ENCODE data around the gene FN1.

FN1 gene

DNA sequence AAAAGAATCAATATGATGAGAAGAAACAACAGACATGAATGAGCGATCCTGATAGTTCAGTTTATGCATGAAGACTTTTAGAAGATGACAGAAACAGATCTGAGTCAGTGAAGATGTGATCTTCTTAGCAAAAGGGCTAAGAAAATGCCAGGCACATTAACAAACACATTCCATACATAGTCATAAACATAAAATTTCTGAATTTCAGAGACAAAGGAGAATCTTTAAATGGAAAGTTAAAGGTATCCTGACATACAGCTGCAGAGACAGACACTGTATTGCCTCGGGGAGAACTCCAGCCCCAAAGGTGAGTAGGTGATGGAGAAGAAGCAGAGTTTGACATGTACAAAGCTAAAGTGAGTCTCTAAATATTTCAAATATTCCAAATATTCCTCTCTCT, 40.6 kb upstream of the FN1 start:
- no peak overlapping the region for H3K4me3 ChIP-seq (ENCODE audit: low read depth, low read length)
- CTCF ChIA-PET: no interaction called here
- H3K27ac ChIP-seq (ENCODE audit: extremely low read depth, low read depth, low read length): no peak overlapping the region
- no peaks in the 10 kb centered on the region for H3K4me1 ChIP-seq (ENCODE audit: control insufficient read depth, insufficient read depth, low read length)
- no peaks in the 10 kb centered on the region for H3K36me3 ChIP-seq (ENCODE audit: control insufficient read depth in 2 of 2, insufficient read depth in 1 of 2, low read length in 2 of 2)
- H3K9me3 ChIP-seq (ENCODE audit: control insufficient read depth, insufficient read depth, low read depth, low read length): no peaks in the 10 kb centered on the region
- POLR2A ChIA-PET: no interaction called here
- no peak for TF ChIP-seq ZNF184 (tag by site-specific recombination; IDR thresholded peaks at IDR 0.05)
- no peak for TF ChIP-seq ZNF138 (tag by site-specific recombination; IDR thresholded peaks at IDR 0.05; ENCODE audit: borderline replicate concordance)
- TF ChIP-seq, protein P1, sequence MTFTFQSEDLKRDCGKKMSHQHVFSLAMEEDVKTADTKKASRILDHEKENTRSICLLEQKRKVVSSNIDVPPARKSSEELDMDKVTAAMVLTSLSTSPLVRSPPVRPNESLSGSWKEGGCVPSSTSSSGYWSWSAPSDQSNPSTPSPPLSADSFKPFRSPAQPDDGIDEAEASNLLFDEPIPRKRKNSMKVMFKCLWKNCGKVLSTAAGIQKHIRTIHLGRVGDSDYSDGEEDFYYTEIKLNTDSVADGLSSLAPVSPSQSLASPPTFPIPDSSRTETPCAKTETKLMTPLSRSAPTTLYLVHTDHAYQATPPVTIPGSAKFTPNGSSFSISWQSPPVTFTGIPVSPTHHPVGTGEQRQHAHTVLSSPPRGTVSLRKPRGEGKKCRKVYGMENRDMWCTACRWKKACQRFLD (tag by site-specific recombination; IDR thresholded peaks at IDR 0.05): no peak

DNA sequence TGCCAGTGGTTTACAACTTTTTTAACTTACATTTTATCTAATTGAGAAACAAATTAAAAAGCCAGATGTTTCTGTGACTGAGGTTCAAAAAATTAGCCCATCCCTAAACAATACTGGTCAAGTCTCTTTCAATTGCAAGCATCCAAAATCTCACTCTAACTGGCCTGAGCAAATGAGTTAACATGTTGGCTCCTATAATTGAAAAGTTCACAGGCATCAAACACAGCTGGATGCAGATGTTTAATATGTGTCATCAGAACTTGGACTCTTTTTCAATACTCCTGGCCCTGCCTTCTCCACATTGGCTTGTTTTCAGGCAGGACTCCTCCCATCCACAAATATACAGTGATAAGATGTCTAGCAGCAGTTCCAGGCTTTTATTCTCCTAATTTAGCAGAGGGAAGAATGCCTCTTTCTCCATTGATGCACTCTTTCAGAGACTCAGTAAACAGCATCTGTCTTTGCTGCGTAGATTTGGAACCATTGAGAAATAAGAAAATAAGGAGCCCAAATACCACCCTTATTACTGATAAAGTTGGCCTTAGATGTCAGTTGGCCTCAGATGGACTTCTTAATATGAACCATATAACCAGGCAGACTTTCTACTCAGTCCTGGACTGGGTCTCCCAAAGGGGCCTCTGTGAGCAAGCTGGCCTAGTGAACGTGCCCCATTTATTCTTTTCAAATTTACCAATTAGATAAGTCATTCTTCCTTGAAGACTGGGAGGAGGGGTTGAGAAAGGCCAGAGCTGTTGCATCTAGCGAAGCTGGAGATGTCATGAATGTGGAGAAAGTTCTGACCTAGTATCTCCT, 30.4 kb upstream of the FN1 start:
- CTCF ChIA-PET: no interaction called here
- Histone ChIP-seq H3K4me1 (ENCODE audit: control insufficient read depth, insufficient read depth, low read length) (no peaks in the 10 kb centered on the region), H3K4me3 (ENCODE audit: low read depth, low read length) (no peak overlapping the region), H3K27ac (ENCODE audit: extremely low read depth, low read depth, low read length) (no peak overlapping the region), H3K36me3 (ENCODE audit: control insufficient read depth in 2 of 2, insufficient read depth in 1 of 2, low read length in 2 of 2) (no peaks in the 10 kb centered on the region), H3K9me3 (ENCODE audit: control insufficient read depth, insufficient read depth, low read depth, low read length) (no peaks in the 10 kb centered on the region)
- TF ChIP-seq MZF1 (tag by site-specific recombination; IDR thresholded peaks at IDR 0.05; ENCODE audit: borderline replicate concordance) (no peak), ZSCAN5A (tag by site-specific recombination; IDR thresholded peaks at IDR 0.05) (no peak), ZNF639 (tag by site-specific recombination; IDR thresholded peaks at IDR 0.05) (no peak), ZNF423 (tag by site-specific recombination; IDR thresholded peaks at IDR 0.05) (no peak), ZNF571 (tag by site-specific recombination; IDR thresholded peaks at IDR 0.05) (no peak), ZNF146 (tag by site-specific recombination; IDR thresholded peaks at IDR 0.05) (no peak), ZNF621 (tag by site-specific recombination; IDR thresholded peaks at IDR 0.05) (no peak), KLF1 (tag by site-specific recombination; IDR thresholded peaks at IDR 0.05) (no peak), ZNF623 (tag by site-specific recombination; IDR thresholded peaks at IDR 0.05) (no peak)
- POLR2A ChIA-PET: interaction anchor here (1.0 kb wide), 1 partner anchor 30 kb away, joined by 3 read pairs; the partner anchor contains the start of gene FN1

- no peaks in the 10 kb centered on the region for H3K9me3 ChIP-seq (ENCODE audit: control insufficient read depth, insufficient read depth, low read depth, low read length)
- ChIA-PET CTCF (interaction anchor here (1.3 kb wide), 1 partner anchor 13 kb away, joined by 4 read pairs; no protein-coding TSS in a partner anchor), POLR2A (interaction anchor here (1.0 to 1.6 kb wide), 2 partner anchors 29 to 154 kb away, joined by 3 to 7 read pairs; partner anchors contain the start of gene FN1)
- H3K4me1 ChIP-seq (ENCODE audit: control insufficient read depth, insufficient read depth, low read length): no peaks in the 10 kb centered on the region
- no peak overlapping the region for H3K27ac ChIP-seq (ENCODE audit: extremely low read depth, low read depth, low read length)
- H3K36me3 ChIP-seq (ENCODE audit: control insufficient read depth in 2 of 2, insufficient read depth in 1 of 2, low read length in 2 of 2): no peaks in the 10 kb centered on the region
- H3K4me3 ChIP-seq (ENCODE audit: low read depth, low read length): no peak overlapping the region
- no peak for TF ChIP-seq ZBTB7A (tag by site-specific recombination; IDR thresholded peaks at IDR 0.05; ENCODE audit: low read depth)
- no peak for TF ChIP-seq ZNF19 (tag by site-specific recombination; IDR thresholded peaks at IDR 0.05; ENCODE audit: low read depth)
- TF ChIP-seq ZNF157 (tag by site-specific recombination; IDR thresholded peaks at IDR 0.05): no peak
- no peak for TF ChIP-seq ZNF132 (tag by site-specific recombination; IDR thresholded peaks at IDR 0.05; ENCODE audit: borderline replicate concordance)
- no peak for TF ChIP-seq OVOL3 (tag by site-specific recombination; IDR thresholded peaks at IDR 0.05)
- TF ChIP-seq ZNF248 (tag by site-specific recombination; IDR thresholded peaks at IDR 0.05): no peak
- no peak for TF ChIP-seq ZNF302 (tag by site-specific recombination; IDR thresholded peaks at IDR 0.05; ENCODE audit: low read depth)
- no peak for TF ChIP-seq ZFP41 (tag by site-specific recombination; IDR thresholded peaks at IDR 0.05; ENCODE audit: borderline replicate concordance)
- TF ChIP-seq ZNF792 (tag by site-specific recombination; IDR thresholded peaks at IDR 0.05): no peak
- TF ChIP-seq ZNF416 (tag by site-specific recombination; IDR thresholded peaks at IDR 0.05): no peak
- TF ChIP-seq ZBTB26 (tag by site-specific recombination; optimal IDR thresholded peaks at IDR 0.05): no peak
- no peak for TF ChIP-seq ZBTB1 (tag by site-specific recombination; IDR thresholded peaks at IDR 0.05)
- no peak for TF ChIP-seq ZNF223 (tag by site-specific recombination; IDR thresholded peaks at IDR 0.05)
- no peak for TF ChIP-seq ZNF658 (tag by site-specific recombination; IDR thresholded peaks at IDR 0.05)
- TF ChIP-seq ZNF221 (tag by site-specific recombination; IDR thresholded peaks at IDR 0.05; ENCODE audit: borderline replicate concordance): no peak
These were observed 29.4 kb upstream of the FN1 start for GRCh38 chr2:215465256-215465655.
